OCI-LY7 (cell line): ENCODE data around the gene RHOBTB3. TPM values are rescaled to one million over a fixed set of nuclear protein-coding genes. Genes with fewer than 3 reads are reported as not detected.

ENCODE experiments used
- BruUV-seq: library from RNA; stranded (reverse); fragments of 400-500 nt; replicated peaks from 2 replicates; lab custom pipeline; 2021; lab: Mats Ljungman, UMichigan
- CTCF ChIA-PET: fragments of 300-600 bp; sonication (Branson Sonifier 250); formaldehyde crosslinking; loops from one replicate; lab custom pipeline; 2022; ENCODE audit warnings: antibody characterized with exemption; ENCODE audit not compliant: unreplicated experiment; lab: Charles Lee
- POLR2A ChIA-PET: fragments of 300-600 bp; sonication (Branson Sonifier 250); formaldehyde crosslinking; loops from one replicate; lab custom pipeline; 2022; ENCODE audit warnings: antibody characterized with exemption; lab: Charles Lee
- DNase-seq: peaks from one replicate; pipeline ENCODE4 v3.0.0-alpha.2; 2015; ENCODE audit warnings: low spot score
- H2AFZ ChIP-seq: fragments of 200-600 bp; sonication (generic), shearing (Covaris generic); 2 replicates; pipeline ENCODE4 v1.6.1; 2014; ENCODE audit warnings: mild to moderate bottlenecking, antibody characterized with exemption, low read length, moderate library complexity
- H3K27ac ChIP-seq: fragments of 200-600 bp; sonication (generic); 2 replicates; pipeline ENCODE4 v1.5.1; 2014; ENCODE audit warnings: mixed run types, low read depth, mild to moderate bottlenecking, moderate library complexity, low read length, inconsistent platforms; ENCODE audit not compliant: poor library complexity, severe bottlenecking
- H3K36me3 ChIP-seq: fragments of 200-600 bp; sonication (generic); 2 replicates; pipeline ENCODE4 v1.6.1; 2014; ENCODE audit warnings: mild to moderate bottlenecking, antibody characterized with exemption, low read length, moderate library complexity, mixed read lengths; ENCODE audit not compliant: insufficient read depth
- H3K4me1 ChIP-seq: fragments of 200-600 bp; sonication (generic); 2 replicates; pipeline ENCODE4 v1.5.1; 2014; ENCODE audit warnings: mild to moderate bottlenecking, low read length; ENCODE audit not compliant: insufficient read depth, poor library complexity, severe bottlenecking
- H3K4me2 ChIP-seq: fragments of 200-600 bp; sonication (generic); 2 replicates; pipeline ENCODE4 v1.6.1; 2014; ENCODE audit warnings: mild to moderate bottlenecking, low read length
- H3K4me3 ChIP-seq: fragments of 200-600 bp; sonication (generic); 2 replicates; pipeline ENCODE4 v1.5.1; 2014; ENCODE audit warnings: mild to moderate bottlenecking, low read depth, low read length; ENCODE audit not compliant: poor library complexity, severe bottlenecking
- H3K79me2 ChIP-seq: fragments of 200-600 bp; sonication (generic); 2 replicates; pipeline ENCODE4 v1.6.1; 2016; ENCODE audit warnings: low read depth, mild to moderate bottlenecking, low read length, moderate library complexity, mixed read lengths; ENCODE audit not compliant: insufficient read depth
- H3K9me2 ChIP-seq: fragments of 200-600 bp; sonication (generic); 2 replicates; pipeline ENCODE4 v1.6.1; 2016; ENCODE audit warnings: mild to moderate bottlenecking, low read length, mixed read lengths; ENCODE audit not compliant: insufficient read depth
- H3K9me3 ChIP-seq: fragments of 200-600 bp; sonication (generic); 2 replicates; pipeline ENCODE4 v1.6.1; 2014; ENCODE audit warnings: mild to moderate bottlenecking, mixed run types, low read length, mixed read lengths
- H4K20me1 ChIP-seq: fragments of 200-600 bp; sonication (generic); 2 replicates; pipeline ENCODE4 v1.6.1; 2014; ENCODE audit warnings: mild to moderate bottlenecking, antibody characterized with exemption, low read length, moderate library complexity, mixed read lengths; ENCODE audit not compliant: insufficient read depth
- CTCF ChIP-seq: fragments of 200-600 bp; sonication (generic); conservative IDR thresholded peaks from 2 replicates; pipeline ENCODE4 v1.5.1; 2014; ENCODE audit warnings: mild to moderate bottlenecking, antibody characterized with exemption, low read length, moderate library complexity, mixed read lengths
- EZH2phosphoT487 ChIP-seq: fragments of 200-600 bp; sonication (generic); IDR thresholded peaks from 2 replicates; pipeline ENCODE4 v1.6.1; 2018; ENCODE audit warnings: low read depth, borderline replicate concordance, mild to moderate bottlenecking, mixed run types, antibody characterized with exemption, low read length, moderate library complexity, mixed read lengths
- intact Hi-C: fragments of 100-400 bp; cut with micrococcal nuclease; formaldehyde crosslinking; loops from one replicate; pipeline ENCODE4 v1.10.0; 2022; ENCODE audit not compliant: unreplicated experiment
- total RNA-seq, 2 experiments: library from RNA; depleted of rRNA in 1 of 2; stranded (reverse); fragments of >200 nt in 1 of 2; shearing (Covaris generic) in 1 of 2; gene quantifications; 2 replicates each; pipeline ENCODE4 v1.2.3, GENCODE V29; 2014 to 2022

Gene RHOBTB3
- total RNA-seq, 2 experiments from 2014 or later = 0.51 to 4.0 TPM

- H3K36me3 ChIP-seq = no peaks in the 10 kb centered on the region
- BruUV-seq = no TSS peak
- intact Hi-C loops = no loop called here
- H3K9me3 ChIP-seq = no peaks in the 10 kb centered on the region
- no peak for DNase-seq
- CTCF ChIA-PET = no interaction called here
- H2AFZ ChIP-seq = no peak overlapping the region; the same call in 1 of the 2 replicates
- POLR2A ChIA-PET = interaction anchor here (1.1 to 1.3 kb wide), 2 partner anchors 9 to 12 kb away, joined by 3 to 5 read pairs; partner anchors contain the start of gene RHOBTB3
- H3K9me2 ChIP-seq = no peaks in the 10 kb centered on the region
- no peaks in the 10 kb centered on the region for H3K79me2 ChIP-seq
- H4K20me1 ChIP-seq = no peaks in the 10 kb centered on the region
- H3K4me3 ChIP-seq = no peak overlapping the region
- H3K4me2 ChIP-seq = no peak overlapping the region
- no peak overlapping the region for H3K27ac ChIP-seq
- TF ChIP-seq CTCF (no peak), EZH2phosphoT487 (no peak)
- H3K4me1 ChIP-seq = peaks cover 12% of the 10 kb centered on the region
Measured at GRCh38 chr5:95718738-95719137, 12.4 kb upstream of the RHOBTB3 start.

GRCh38 chr5:95720094-95720786 lies 10.9 kb upstream of the RHOBTB3 start:
- Histone ChIP-seq H3K4me3 (no peak overlapping the region), H3K9me3 (no peaks in the 10 kb centered on the region), H3K79me2 (no peaks in the 10 kb centered on the region), H3K27ac (no peak overlapping the region), H3K36me3 (no peaks in the 10 kb centered on the region), H3K4me1 (peaks cover 12% of the 10 kb centered on the region), H4K20me1 (no peaks in the 10 kb centered on the region), H3K9me2 (no peaks in the 10 kb centered on the region), H2AFZ (no peak overlapping the region), H3K4me2 (no peak overlapping the region)
- DNase-seq = no peak
- CTCF ChIA-PET = no interaction called here
- POLR2A ChIA-PET = interaction anchor here (0.7 kb wide), 1 partner anchor 22 kb away, joined by 3 read pairs; no protein-coding TSS in a partner anchor
- no TSS peak for BruUV-seq
- TF ChIP-seq EZH2phosphoT487 = no peak
- intact Hi-C loops = no loop called here

- no TSS peak for BruUV-seq
- H3K4me2 ChIP-seq = no peak overlapping the region
- H2AFZ ChIP-seq = no peak overlapping the region
- no peak overlapping the region for H3K4me3 ChIP-seq
- ChIA-PET CTCF (no interaction called here), POLR2A (interaction anchor here (0.6 to 0.7 kb wide), 5 partner anchors 12 to 350 kb away, joined by 3 to 4 read pairs (median 4); no protein-coding TSS in a partner anchor)
- H3K9me3 ChIP-seq = no peaks in the 10 kb centered on the region
- TF ChIP-seq CTCF (no peak), EZH2phosphoT487 (no peak)
- peaks cover 12% of the 10 kb centered on the region for H3K4me1 ChIP-seq
- H3K79me2 ChIP-seq = no peaks in the 10 kb centered on the region
- H3K27ac ChIP-seq = no peak overlapping the region
- H4K20me1 ChIP-seq = no peaks in the 10 kb centered on the region
- no peaks in the 10 kb centered on the region for H3K9me2 ChIP-seq
- no peaks in the 10 kb centered on the region for H3K36me3 ChIP-seq
- DNase-seq = no peak
- intact Hi-C loops = no loop called here
Measured at GRCh38 chr5:95721582-95722295, 9.4 kb upstream of the RHOBTB3 start.
